IMR-90 (cell line): ENCODE results near the gene FBRS. TPM values are rescaled to one million over a fixed set of nuclear protein-coding genes. Genes with fewer than 3 reads are reported as not detected.

ENCODE experiments used
- ATAC-seq: fragments of 200-7000 bp; cut with Tn5 transposase; 2 replicates; pipeline ENCODE4 v1.9.1; 2020; ENCODE audit warnings: low read depth, mild to moderate bottlenecking, moderate library complexity
- BruUV-seq: library from RNA; stranded (reverse); fragments of 400-500 nt; replicated peaks from 2 replicates; lab custom pipeline; 2021; lab: Mats Ljungman, UMichigan
- CTCF ChIA-PET: fragments of 300-600 bp; formaldehyde crosslinking; extraction: SDS; loops from one replicate; lab custom pipeline; 2021; ENCODE audit warnings: antibody characterized with exemption; lab: Yijun Ruan, JAX
- POLR2A ChIA-PET: fragments of 300-600 bp; sonication (Branson Sonifier 250); formaldehyde crosslinking; loops from one replicate; lab custom pipeline; 2022; ENCODE audit warnings: antibody characterized with exemption; ENCODE audit not compliant: unreplicated experiment; lab: Charles Lee
- DNase-seq: peaks from one replicate; pipeline ENCODE4 v3.0.0; 2013
- H2AFZ ChIP-seq: replicated peaks from 2 replicates; pipeline ENCODE3; 2013; ENCODE audit warnings: low read length, mild to moderate bottlenecking; ENCODE audit not compliant: poor library complexity
- H2AK5ac ChIP-seq: 2 replicates; pipeline ENCODE4 v1.6.1; 2013; ENCODE audit warnings: low read depth, low read length, inconsistent platforms
- H2AK9ac ChIP-seq: replicated peaks from 2 replicates; pipeline ENCODE3; 2013; ENCODE audit warnings: mild to moderate bottlenecking, low read depth, low read length, moderate library complexity; ENCODE audit not compliant: poor library complexity
- H2BK120ac ChIP-seq: 2 replicates; pipeline ENCODE4 v1.6.1; 2013; ENCODE audit warnings: low read depth, low read length, inconsistent platforms
- H2BK15ac ChIP-seq: 3 replicates; pipeline ENCODE4 v1.6.1; 2013; ENCODE audit warnings: low read depth, low read length, inconsistent platforms
- H2BK20ac ChIP-seq: 2 replicates; pipeline ENCODE4 v1.6.1; 2013; ENCODE audit warnings: low read depth, mild to moderate bottlenecking, inconsistent platforms, low read length, moderate library complexity
- H2BK5ac ChIP-seq: 2 replicates; pipeline ENCODE4 v1.6.1; 2013; ENCODE audit warnings: mild to moderate bottlenecking, low read depth, low read length, inconsistent platforms; ENCODE audit not compliant: poor library complexity, severe bottlenecking
- H3K14ac ChIP-seq: replicated peaks from 2 replicates; pipeline ENCODE4 v1.6.1; 2013; ENCODE audit warnings: low read depth, low read length, inconsistent platforms
- H3K18ac ChIP-seq: 2 replicates; pipeline ENCODE4 v1.6.1; 2013; ENCODE audit warnings: low read depth, low read length, control low read depth
- H3K23ac ChIP-seq: 2 replicates; pipeline ENCODE4 v1.6.1; 2013; ENCODE audit warnings: low read depth, low read length, inconsistent platforms
- H3K27ac ChIP-seq: 2 replicates; pipeline ENCODE4 v1.5.1; 2013; ENCODE audit warnings: mild to moderate bottlenecking, control low read depth, low read length; ENCODE audit not compliant: insufficient read depth
- H3K27me3 ChIP-seq: 2 replicates; pipeline ENCODE4 v1.6.1; 2013; ENCODE audit warnings: low read length; ENCODE audit not compliant: control insufficient read depth, insufficient read depth
- H3K36me3 ChIP-seq: 2 replicates; pipeline ENCODE4 v1.6.1; 2013; ENCODE audit warnings: low read length, mixed read lengths; ENCODE audit not compliant: control insufficient read depth, insufficient read depth
- H3K4ac ChIP-seq: 2 replicates; pipeline ENCODE4 v1.6.1; 2013; ENCODE audit warnings: low read depth, low read length, inconsistent platforms
- H3K4me1 ChIP-seq: 2 replicates; pipeline ENCODE4 v1.6.1; 2013; ENCODE audit warnings: low read length, mixed read lengths; ENCODE audit not compliant: control insufficient read depth, insufficient read depth
- H3K4me2 ChIP-seq: 2 replicates; pipeline ENCODE4 v1.6.1; 2013; ENCODE audit warnings: low read depth, mild to moderate bottlenecking, control low read depth, low read length, moderate library complexity
- H3K4me3 ChIP-seq: 2 replicates; pipeline ENCODE4 v1.5.1; 2013; ENCODE audit warnings: low read depth, mild to moderate bottlenecking, control low read depth, low read length, moderate library complexity; ENCODE audit not compliant: insufficient read depth
- H3K56ac ChIP-seq: 2 replicates; pipeline ENCODE4 v1.6.1; 2013; ENCODE audit warnings: low read length, inconsistent platforms; ENCODE audit not compliant: insufficient read depth; ENCODE audit errors: extremely low read depth
- H3K79me1 ChIP-seq, 2 experiments: 2 replicates each; pipeline ENCODE4 v1.6.1; 2013; ENCODE audit warnings: low read length in 2 of 2, inconsistent platforms in 1 of 2, low read depth in 1 of 2
- H3K9ac ChIP-seq: 2 replicates; pipeline ENCODE4 v1.6.1; 2013; ENCODE audit warnings: low read depth, low read length, control low read depth
- H3K9me1 ChIP-seq: 2 replicates; pipeline ENCODE4 v1.6.1; 2013; ENCODE audit warnings: low read length, inconsistent platforms; ENCODE audit not compliant: insufficient read depth
- H3K9me3 ChIP-seq: 2 replicates; pipeline ENCODE4 v1.6.1; 2013; ENCODE audit warnings: low read length; ENCODE audit not compliant: control insufficient read depth, insufficient read depth
- H4K20me1 ChIP-seq: 2 replicates; pipeline ENCODE4 v1.6.1; 2013; ENCODE audit warnings: low read length, inconsistent platforms; ENCODE audit not compliant: insufficient read depth
- H4K5ac ChIP-seq: 2 replicates; pipeline ENCODE4 v1.6.1; 2013; ENCODE audit warnings: mild to moderate bottlenecking, low read depth, low read length, control low read depth
- H4K8ac ChIP-seq, 2 experiments: 2 replicates each; pipeline ENCODE4 v1.6.1; 2013; ENCODE audit warnings: low read depth in 2 of 2, low read length in 2 of 2, control low read depth in 1 of 2, inconsistent platforms in 1 of 2
- H4K91ac ChIP-seq: 2 replicates; pipeline ENCODE4 v1.6.1; 2013; ENCODE audit warnings: low read depth, low read length, inconsistent platforms; ENCODE audit not compliant: insufficient read depth
- MAFK ChIP-seq: IDR thresholded peaks from 2 replicates; pipeline ENCODE4 v1.6.1; 2012; ENCODE audit warnings: low read depth, low read length, improper control_type of control experiment
- POLR2A ChIP-seq: IDR thresholded peaks from 2 replicates; pipeline ENCODE4 v1.6.1; 2012; ENCODE audit warnings: mild to moderate bottlenecking, low read depth, low read length
- RFX5 ChIP-seq: IDR thresholded peaks from 2 replicates; pipeline ENCODE4 v1.8.0; 2012; ENCODE audit warnings: low read depth, mild to moderate bottlenecking, low read length, moderate library complexity
- SMC3 ChIP-seq: fragments of 150-350 bp; IDR thresholded peaks from 2 replicates; pipeline ENCODE4 v1.6.1; 2016; ENCODE audit warnings: low read depth, mild to moderate bottlenecking, antibody characterized with exemption, low read length, moderate library complexity
- WGBS, 2 experiments: methylation state at CpG; one replicate each; pipeline versions ENCODE4 v1.1.5 to v1.1.7; 2013; ENCODE audit warnings: missing lambda C conversion rate in 2 of 2; ENCODE audit not compliant: insufficient read length in 1 of 2; ENCODE audit errors: extremely low coverage in 2 of 2; 5-methylcytosine and 5-hydroxymethylcytosine counted together
- dilution Hi-C: fragments of 300-500 bp; cut with HindIII; formaldehyde crosslinking; loops from one replicate; pipeline ENCODE4 v1.14.3; 2018; ENCODE audit warnings: low sequenced_read_pairs; ENCODE audit not compliant: unreplicated experiment
- in situ Hi-C: fragments of 300-500 bp; cut with MboI; formaldehyde crosslinking; loops from 3 replicates; pipeline ENCODE4 v1.14.3; 2019; ENCODE audit warnings: low sequenced_read_pairs, inconsistent platforms, mixed read lengths
- intact Hi-C: fragments of 100-400 bp; cut with micrococcal nuclease; formaldehyde crosslinking; loops from 2 replicates; pipeline ENCODE4 v1.10.0; 2022
- polyA plus RNA-seq, 3 experiments: library from polyadenylated mRNA; depleted of rRNA; stranded (reverse); fragments of >200 nt; gene quantifications; 2 replicates each; pipeline ENCODE4 v1.2.3, GENCODE V29; 2012; ENCODE audit warnings: low replicate concordance in 1 of 3
- total RNA-seq: library from RNA; depleted of rRNA; stranded (reverse); fragments of >200 nt; gene quantifications from 2 replicates; pipeline ENCODE4 v1.2.3, GENCODE V29; 2012

FBRS gene
- total and polyA plus RNA-seq, 2 of the 4 experiments (the other 2 are of a cell fraction): 2.0 to 22.4 TPM

DNA sequence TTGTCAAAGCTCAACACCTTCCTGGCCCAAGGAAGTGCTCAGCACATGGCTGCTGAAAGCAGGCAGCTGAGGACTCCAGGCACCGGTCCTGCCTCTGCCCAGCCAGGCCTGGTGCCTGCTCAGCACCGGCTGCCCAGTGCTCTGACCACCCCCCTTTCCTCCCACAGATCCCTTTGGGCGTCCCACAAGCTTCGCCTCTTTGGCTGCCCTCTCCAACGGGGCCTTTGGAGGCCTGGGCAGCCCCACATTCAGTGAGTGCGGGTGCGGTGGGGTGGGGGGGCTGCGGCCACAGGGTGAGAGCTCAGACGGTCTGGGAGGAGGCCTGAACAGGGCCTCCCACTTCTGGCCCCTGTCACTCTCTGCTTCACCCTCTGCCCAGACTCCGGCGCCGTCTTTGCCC lies 10.2 kb downstream of the FBRS start:
- no peak overlapping the region for H2BK20ac ChIP-seq
- ChIA-PET CTCF (no interaction called here), POLR2A (no interaction called here)
- in situ Hi-C loops: no loop called here
- no peak overlapping the region for H3K4ac ChIP-seq
- no peak overlapping the region for H4K91ac ChIP-seq
- no peak overlapping the region for H2AFZ ChIP-seq
- H4K5ac ChIP-seq: no peak overlapping the region
- ATAC-seq (no peak), DNase-seq (no peak)
- H3K9ac ChIP-seq: no peak overlapping the region
- H2BK5ac ChIP-seq: no peak overlapping the region
- H2AK5ac ChIP-seq: no peak overlapping the region
- no peak overlapping the region for H2BK15ac ChIP-seq
- H3K14ac ChIP-seq: no peak overlapping the region
- H3K36me3 ChIP-seq: peaks cover 71% of the 10 kb centered on the region
- H4K8ac ChIP-seq: no peak overlapping the region
- TF ChIP-seq SMC3 (no peak), POLR2A (no peak), MAFK (no peak), RFX5 (no peak)
- H3K4me1 ChIP-seq: no peaks in the 10 kb centered on the region
- BruUV-seq: no TSS peak
- dilution Hi-C loops: no loop called here
- no peak overlapping the region for H3K23ac ChIP-seq
- intact Hi-C loops: no loop called here
- no peak overlapping the region for H2BK120ac ChIP-seq
- H3K56ac ChIP-seq: no peak overlapping the region
- no peak overlapping the region for H3K18ac ChIP-seq
- H4K20me1 ChIP-seq: peaks cover 25% of the 10 kb centered on the region
- H3K9me3 ChIP-seq: no peaks in the 10 kb centered on the region
- no peaks in the 10 kb centered on the region for H3K27me3 ChIP-seq
- H3K79me1 ChIP-seq: peaks cover 23 to 37% of the 10 kb centered on the region in 2 experiments
- no peak overlapping the region for H3K27ac ChIP-seq
- 100% methylated on average over 1 of the region's 12 CpGs; no CpG with 5 or more reads in 1 of the 2 experiments for WGBS, 2 experiments
- no peak overlapping the region for H2AK9ac ChIP-seq
- H3K4me2 ChIP-seq: no peak overlapping the region
- peaks cover 5% of the 10 kb centered on the region; the same call in 1 of the 2 replicates for H3K9me1 ChIP-seq
- H3K4me3 ChIP-seq: no peak overlapping the region
